IPS-11a (cell line): ENCODE results near the gene MYO9A.
"Not testable (repeated sequence)": the region's sequence is repeated elsewhere in the genome, so short reads cannot be mapped to it uniquely, and the experiment has no call there.

Source experiments
- H3K4me3 ChIP-seq: one replicate; pipeline ENCODE4 v1.5.1; 2013; ENCODE audit warnings: low read depth, low read length, control low read depth

The MYO9A gene

GRCh38 chr15:72092691-72093090 lies 25.3 kb downstream of the MYO9A start:
- no peak overlapping the region for H3K4me3 ChIP-seq

DNA sequence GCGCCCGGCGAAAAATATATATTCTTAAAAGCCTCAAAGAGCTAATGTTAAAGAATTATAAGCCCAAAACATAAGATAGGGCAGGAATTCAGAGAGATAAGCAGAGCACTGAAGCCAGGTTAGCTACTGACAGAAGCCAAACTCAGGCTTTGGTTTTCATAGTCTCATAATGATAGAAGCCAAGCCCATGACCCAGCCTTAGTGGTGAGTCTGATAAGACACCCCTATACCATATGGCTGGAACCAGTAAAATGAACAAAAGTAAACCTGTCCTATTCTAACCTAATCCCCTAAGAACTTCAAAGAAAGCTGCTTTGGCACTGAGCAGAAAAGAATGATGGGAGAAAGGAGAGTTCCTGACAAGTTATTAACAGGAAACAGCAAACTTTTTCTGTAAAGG lies 25.9 kb downstream of the MYO9A start:
- no peak overlapping the region for H3K4me3 ChIP-seq

DNA sequence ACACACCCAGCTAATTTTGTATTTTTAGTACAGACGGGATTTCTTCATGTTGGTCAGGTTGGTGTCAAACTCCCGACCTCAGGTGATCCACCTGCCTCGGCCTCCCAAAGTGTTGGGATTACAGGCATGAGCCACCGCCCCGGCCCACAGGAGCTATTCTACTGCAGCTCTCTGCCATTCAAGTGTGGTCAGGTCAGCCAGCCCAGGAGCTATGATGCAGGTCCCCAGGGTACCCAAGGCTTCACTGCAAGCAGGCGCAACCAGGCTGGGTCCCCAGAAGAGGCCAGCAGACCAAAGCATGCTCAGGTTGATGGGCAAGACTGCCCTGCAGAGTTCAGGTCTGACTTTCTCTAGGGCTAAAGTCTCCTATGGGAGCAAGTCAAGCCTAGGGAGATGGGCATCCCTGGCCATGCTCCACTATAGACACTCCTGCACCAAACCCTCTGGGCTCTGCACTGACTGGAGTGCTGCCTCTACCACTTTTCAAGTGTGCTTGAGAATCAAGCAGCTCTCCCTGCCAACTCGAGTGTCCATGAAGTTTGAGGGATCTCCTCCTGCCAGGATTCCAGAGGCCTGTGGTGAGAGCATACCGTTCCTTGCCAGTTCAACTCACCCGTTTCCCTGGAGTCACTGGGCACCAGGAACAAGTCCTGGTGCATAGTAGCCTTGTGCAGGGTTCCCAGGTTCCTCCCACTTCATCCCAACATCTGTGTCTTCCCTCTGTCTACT lies 30.9 kb downstream of the MYO9A start:
- no peak overlapping the region for H3K4me3 ChIP-seq

- no peak overlapping the region for H3K4me3 ChIP-seq
Measured at GRCh38 chr15:72086010-72086697, 31.8 kb downstream of the MYO9A start.

DNA sequence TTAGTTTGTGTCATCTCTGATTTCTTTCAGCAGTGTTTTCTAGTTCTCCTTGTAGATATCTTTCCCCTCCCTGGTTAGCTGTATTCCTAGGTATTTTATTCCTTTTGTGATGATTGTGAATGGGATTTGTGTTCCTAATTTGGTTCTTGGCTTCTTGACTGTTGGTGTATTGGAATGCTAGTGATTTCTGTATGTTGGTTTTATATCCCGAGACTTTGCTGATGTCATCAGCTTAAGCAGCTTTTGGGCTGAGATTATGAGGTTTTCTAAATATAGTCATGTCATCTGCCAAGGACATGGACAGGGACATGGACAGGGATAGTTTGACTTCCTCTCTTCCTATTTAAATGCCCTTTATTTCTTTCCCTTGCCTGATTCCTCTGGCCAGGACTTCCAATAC lies 35.8 kb downstream of the MYO9A start:
- H3K4me3 ChIP-seq = no peak overlapping the region

DNA sequence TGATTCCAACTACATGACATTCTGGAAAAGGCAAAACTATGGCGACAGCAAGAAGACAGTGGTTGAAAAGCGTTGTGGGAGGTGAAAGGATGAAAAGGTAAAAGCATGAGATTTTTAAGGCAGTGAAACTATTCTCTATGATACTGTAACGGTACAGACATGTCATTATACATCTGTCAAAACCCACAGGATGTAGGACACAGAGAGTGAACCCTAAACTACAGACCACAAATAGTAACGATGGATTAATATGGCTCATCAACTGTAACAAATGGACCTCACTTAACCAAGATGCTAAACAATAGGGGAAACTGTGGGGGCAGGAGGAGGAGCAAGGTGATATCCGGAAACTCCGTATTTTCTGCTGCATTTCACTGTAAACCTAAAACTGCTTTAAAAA lies 39.1 kb downstream of the MYO9A start:
- H3K4me3 ChIP-seq = no peak overlapping the region

DNA sequence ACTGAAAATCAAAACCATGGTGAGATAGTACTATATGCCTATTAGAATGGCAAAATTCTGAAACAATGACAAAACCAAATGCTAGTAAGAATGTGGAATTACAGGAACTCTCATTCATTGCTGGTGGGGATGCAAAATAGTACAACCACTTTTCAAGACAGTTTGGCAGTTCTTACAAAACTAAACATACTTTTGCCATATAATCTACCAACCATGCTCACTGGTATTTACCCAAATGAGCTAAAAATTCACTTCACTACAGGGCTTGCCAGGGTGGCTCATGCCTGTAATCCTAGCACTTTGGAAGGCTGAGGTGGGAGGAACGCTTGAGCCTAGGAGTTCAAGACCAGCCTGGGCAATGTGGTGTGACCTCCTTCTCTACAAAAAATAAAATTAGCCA lies 40.0 kb downstream of the MYO9A start:
- H3K4me3 ChIP-seq = no peak overlapping the region

- no peak overlapping the region for H3K4me3 ChIP-seq
Measured at GRCh38 chr15:72074335-72075060, 43.5 kb downstream of the MYO9A start.

GRCh38 chr15:72071448-72071825 lies 46.5 kb downstream of the MYO9A start:
- not testable (repeated sequence) for H3K4me3 ChIP-seq

GRCh38 chr15:72070817-72071447 lies 47.0 kb downstream of the MYO9A start:
- H3K4me3 ChIP-seq = no peak overlapping the region

GRCh38 chr15:72068856-72069255 lies 49.1 kb downstream of the MYO9A start:
- no peak overlapping the region for H3K4me3 ChIP-seq

DNA sequence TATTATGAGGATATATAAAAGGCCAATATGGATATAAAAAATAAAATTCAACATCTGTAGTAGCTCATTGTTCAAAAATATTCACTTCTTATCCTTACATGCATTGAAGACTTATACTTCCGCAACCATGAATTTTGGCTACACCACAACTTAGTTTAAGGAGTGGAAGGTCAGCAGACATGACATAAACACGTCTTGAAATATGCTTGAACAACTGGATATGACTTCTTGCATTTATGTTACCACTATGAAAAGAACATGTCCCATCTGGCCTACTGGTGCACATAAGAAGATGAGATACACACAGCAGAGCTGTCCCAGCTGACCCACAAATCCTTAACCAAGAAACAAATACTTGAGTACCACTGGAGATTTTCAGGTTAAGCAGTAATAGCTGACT lies 52.1 kb downstream of the MYO9A start:
- no peak overlapping the region for H3K4me3 ChIP-seq

DNA sequence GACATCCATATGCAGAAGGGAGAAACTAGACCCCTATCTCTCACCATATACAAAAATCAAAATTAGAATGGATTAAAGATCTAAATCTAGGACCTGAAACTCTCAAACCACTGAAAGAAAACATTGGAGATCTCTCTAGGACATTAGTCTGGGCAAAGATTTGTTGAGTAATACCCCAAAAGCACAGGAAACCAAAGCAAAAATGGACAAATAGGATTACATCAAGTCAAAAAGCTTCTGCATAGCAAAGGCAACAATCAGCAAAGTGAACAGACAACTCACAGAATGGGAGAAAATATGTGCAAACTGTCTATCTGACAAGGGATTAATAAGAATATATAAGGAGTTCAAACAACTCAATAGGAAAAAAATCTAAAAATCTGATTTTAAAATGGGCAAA lies 54.8 kb downstream of the MYO9A start:
- H3K4me3 ChIP-seq = no peak overlapping the region

- H3K4me3 ChIP-seq = no peak overlapping the region
Measured at GRCh38 chr15:72062319-72062718, 55.6 kb downstream of the MYO9A start.

DNA sequence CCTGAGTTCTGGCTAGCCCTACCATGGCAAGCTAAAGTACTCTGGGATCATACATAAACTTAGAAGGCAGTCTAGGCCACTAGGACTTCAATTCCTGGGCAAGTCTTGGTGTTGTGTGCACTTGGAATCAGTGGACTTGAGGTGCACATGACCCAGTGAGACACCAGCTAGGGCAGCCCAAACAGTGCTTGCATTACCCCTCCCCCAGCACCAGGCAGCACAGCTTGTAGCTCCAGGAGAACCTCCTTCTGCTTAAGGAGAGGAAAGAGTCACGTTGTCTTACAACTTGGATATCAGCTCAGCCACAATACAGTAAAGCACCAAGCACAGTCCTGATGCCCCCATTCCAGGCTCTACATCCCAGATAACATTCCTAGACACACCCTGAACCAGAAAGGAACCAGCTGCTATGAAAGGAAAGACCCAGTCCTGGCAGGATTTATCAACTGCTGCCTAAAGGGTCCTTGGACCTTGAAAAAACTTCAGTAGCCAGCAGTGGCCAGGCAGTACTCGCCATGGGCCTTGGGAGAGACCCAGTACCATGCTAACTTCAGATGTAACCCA lies 57.2 kb downstream of the MYO9A start:
- no peak overlapping the region for H3K4me3 ChIP-seq

- H3K4me3 ChIP-seq = no peak overlapping the region
Measured at GRCh38 chr15:72058585-72058984, 59.4 kb downstream of the MYO9A start.

DNA sequence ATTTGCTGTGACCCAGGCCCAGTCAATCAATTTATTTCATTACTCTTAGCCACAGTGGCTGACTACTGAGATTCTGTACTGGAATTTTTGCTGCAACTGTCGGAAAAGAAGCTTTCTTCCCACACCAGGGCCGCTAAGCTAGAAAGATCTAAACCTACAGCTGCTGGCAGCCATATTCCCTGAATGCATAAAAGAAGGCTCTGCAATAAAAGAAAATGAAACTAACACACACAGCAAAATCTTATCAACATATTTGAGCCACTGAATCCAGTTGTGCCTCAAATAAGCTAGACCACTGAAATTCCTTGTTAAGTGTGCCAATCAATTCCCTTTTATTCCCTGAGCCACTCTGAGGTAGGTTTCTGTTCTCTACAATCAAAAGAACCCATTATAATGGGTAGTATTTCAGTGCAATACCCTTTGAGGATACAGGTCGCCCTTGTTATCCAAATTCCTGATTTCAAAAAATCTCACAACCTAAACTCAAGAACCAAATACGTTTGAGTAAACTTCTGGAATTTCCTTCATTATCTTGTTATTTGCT lies 60.3 kb downstream of the MYO9A start:
- H3K4me3 ChIP-seq = no peak overlapping the region

DNA sequence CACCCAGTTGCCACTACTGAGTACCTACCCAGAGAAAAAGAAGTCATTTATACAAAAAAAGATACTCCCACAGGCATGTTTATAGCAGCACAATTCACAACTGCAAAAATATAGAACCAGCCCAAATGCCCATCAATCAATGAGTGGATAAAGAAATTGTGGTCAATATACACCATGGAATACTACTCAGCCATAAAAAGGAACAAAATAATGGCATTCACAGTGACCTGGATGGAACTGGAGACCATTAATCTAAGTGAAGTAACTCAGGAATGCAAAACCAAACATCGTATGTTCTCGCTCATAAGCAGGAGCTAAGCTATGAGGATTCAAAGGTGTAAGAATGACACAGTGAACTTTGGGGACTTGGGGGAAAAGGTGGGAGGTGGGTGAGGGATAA lies 61.7 kb downstream of the MYO9A start:
- H3K4me3 ChIP-seq = not testable (repeated sequence)

GRCh38 chr15:72053297-72053696 lies 64.7 kb downstream of the MYO9A start:
- H3K4me3 ChIP-seq = not testable (repeated sequence)

DNA sequence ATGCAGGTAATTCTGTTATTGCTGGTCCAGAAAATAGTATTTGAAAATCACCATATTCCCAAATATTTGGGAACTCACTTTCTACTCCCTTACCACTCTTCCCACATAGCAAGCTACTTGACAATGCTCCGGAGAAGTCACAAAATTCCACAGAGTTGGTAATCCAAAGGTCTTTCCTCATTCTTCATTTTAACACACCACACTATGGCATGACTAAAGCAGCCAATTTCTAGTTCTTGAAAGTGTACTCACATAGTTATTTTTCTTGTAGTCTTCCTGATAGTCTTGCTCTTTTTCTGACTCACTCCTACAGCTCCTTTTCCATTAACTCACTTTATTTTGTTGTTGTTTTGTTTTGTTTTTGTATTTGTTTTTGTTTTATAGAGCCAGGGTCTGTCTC lies 67.2 kb downstream of the MYO9A start:
- no peak overlapping the region for H3K4me3 ChIP-seq

DNA sequence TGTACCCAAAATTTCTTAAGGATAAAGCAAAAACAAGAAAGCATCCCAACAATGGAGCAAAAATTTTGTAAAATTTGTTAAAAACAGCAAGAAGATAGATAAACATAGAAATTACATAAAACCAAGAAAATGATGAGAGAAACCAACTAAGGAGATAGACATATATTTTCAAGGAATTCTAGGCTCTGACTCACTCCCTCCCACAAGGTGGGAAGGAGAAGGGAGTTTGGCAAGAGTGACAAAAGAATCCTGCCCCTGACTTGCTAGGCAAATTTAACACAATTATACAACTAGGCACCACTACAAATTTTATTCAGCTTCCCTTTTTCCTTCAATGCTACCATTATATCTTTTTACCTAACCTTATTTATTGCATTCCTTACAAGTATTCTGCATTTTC lies 70.9 kb downstream of the MYO9A start:
- no peak overlapping the region for H3K4me3 ChIP-seq
